GM10266 (cell line): Measurements from ENCODE around the gene VEGFA.

Experiments
- DNase-seq: peaks from one replicate; pipeline ENCODE4 v3.0.0; 2012; ENCODE audit errors: extremely low spot score
- TF ChIP-seq, protein P1 (sequence below): IDR thresholded peaks from 2 replicates; pipeline ENCODE4 v1.5.1; 2012; ENCODE audit warnings: mild to moderate bottlenecking, low read depth; ENCODE audit not compliant: control insufficient read depth, insufficient read depth; ENCODE audit errors: missing control alignments

Gene VEGFA

GRCh38 chr6:43747784-43748183 is 22.2 kb upstream of the VEGFA start:
- TF ChIP-seq, protein P1, sequence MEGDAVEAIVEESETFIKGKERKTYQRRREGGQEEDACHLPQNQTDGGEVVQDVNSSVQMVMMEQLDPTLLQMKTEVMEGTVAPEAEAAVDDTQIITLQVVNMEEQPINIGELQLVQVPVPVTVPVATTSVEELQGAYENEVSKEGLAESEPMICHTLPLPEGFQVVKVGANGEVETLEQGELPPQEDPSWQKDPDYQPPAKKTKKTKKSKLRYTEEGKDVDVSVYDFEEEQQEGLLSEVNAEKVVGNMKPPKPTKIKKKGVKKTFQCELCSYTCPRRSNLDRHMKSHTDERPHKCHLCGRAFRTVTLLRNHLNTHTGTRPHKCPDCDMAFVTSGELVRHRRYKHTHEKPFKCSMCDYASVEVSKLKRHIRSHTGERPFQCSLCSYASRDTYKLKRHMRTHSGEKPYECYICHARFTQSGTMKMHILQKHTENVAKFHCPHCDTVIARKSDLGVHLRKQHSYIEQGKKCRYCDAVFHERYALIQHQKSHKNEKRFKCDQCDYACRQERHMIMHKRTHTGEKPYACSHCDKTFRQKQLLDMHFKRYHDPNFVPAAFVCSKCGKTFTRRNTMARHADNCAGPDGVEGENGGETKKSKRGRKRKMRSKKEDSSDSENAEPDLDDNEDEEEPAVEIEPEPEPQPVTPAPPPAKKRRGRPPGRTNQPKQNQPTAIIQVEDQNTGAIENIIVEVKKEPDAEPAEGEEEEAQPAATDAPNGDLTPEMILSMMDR: no peak

GRCh38 chr6:43748765-43749164 is 21.2 kb upstream of the VEGFA start:
- DNase-seq: no peak
- TF ChIP-seq, protein P1: no peak

More at GRCh38 chr6:43747784-43748183, 22.2 kb upstream of the VEGFA start:
- DNase-seq: no peak

GRCh38 chr6:43749461-43749860 is 20.6 kb upstream of the VEGFA start:
- TF ChIP-seq, protein P1: no peak
- DNase-seq: no peak

DNA sequence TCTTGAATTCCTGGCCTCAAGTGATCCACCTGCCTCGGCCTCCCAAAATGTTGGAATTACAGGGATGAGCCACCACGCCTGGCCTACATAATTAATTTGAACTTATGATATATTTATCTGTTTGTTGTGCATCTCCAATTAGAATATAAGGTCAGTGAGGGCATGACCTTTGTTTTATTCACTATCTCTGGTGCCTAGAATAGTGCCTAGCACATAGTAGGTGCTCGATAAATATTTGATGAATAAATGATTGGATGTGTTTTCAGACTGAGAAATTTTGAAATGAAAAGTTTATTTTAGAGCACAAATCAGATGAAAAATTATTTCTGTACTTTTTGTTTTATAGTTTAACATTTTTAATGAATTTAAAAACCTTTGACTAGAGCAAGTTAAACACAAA is 19.4 kb upstream of the VEGFA start:
- DNase-seq: no peak
- TF ChIP-seq, protein P1: no peak

DNA sequence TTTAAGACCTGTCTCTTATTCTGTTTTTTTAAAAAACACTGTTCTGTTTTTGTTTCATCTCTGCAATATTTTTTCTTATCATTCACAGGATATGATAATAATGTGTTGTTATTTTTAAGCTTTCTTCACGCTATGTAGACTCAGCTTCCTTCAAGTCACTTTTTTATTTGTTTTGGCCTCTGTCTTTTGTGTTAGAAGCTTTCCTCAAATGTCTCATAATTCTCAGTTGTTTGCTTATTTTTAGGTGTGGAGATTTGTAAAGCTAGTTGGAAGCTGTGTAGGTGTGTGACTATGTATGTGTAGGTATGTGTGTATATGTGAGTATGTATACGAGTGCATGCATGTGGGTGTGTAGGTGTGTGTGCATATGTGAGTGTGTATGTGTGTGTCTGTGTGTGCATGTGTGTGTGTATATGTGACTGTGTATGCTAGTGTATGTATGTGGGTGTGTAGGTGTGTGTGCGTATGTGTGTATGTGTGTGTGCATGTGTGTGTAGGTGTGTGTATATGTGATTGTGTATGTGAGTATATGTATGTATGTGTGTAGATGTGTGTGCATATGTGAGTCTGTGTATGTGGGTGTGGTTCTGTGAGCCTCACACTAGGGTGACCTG is 16.3 kb upstream of the VEGFA start:
- no peak for DNase-seq
- TF ChIP-seq, protein P1: no peak

- no peak for DNase-seq
- TF ChIP-seq, protein P1: no peak
These were observed 11.9 kb upstream of the VEGFA start for GRCh38 chr6:43757966-43758616.

DNA sequence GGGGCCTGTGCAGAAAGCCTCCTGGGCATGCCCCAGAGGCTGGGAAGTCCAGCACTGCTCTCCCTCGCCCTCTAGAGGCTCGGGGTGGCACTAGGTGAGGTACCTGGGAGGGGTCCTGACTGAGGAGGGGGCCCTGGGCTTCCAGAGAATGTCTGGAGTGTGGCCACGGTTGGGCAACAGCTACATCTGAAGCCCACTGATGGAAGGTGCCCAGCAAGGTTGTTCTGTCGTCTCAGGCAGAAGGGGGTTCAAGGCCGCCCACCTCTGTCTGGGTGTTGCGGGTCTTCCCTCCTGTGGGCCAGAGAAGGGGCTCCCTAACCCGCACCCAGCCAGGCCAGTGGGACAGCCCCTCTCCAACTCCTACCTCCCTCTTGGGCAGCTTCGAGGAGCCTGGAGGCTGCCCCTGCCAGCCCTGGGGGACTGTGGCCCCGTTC is 11.4 kb upstream of the VEGFA start:
- no peak for DNase-seq
- TF ChIP-seq, protein P1: peak; percentile 75
